WTC11 (cell line): ENCODE measurements around the gene MYOM3. TPM values are rescaled to one million over a fixed set of nuclear protein-coding genes. Genes with fewer than 3 reads are reported as not detected.
A peak's percentile ranks its signal among the peaks of the same experiment; 100 is the strongest.

ENCODE experiments used
- ATAC-seq: fragments of 200-7000 bp; cut with Tn5 transposase; 2 replicates; pipeline ENCODE4 v1.10.0; 2021; ENCODE audit warnings: mild to moderate bottlenecking, moderate library complexity
- CTCF ChIA-PET: fragments of 300-600 bp; sonication (Branson Sonifier 250); formaldehyde crosslinking; loops from one replicate; lab custom pipeline; 2021; ENCODE audit warnings: antibody characterized with exemption; lab: Charles Lee
- POLR2A ChIA-PET: fragments of 350-600 bp; sonication (Branson Sonifier 250); formaldehyde crosslinking; loops from one replicate; lab custom pipeline; 2021; ENCODE audit warnings: antibody characterized with exemption; lab: Charles Lee
- DNase-seq: peaks from one replicate; pipeline ENCODE4 v3.0.0; 2021; ENCODE audit warnings: low spot score
- H3K27ac Mint-ChIP-seq: 2 replicates; pipeline ENCODE4 v1.8.0; 2021; ENCODE audit warnings: mixed read lengths
- H3K27me3 Mint-ChIP-seq: 2 replicates; pipeline ENCODE4 v1.8.0; 2021; ENCODE audit warnings: low read depth, mild to moderate bottlenecking, moderate library complexity, mixed read lengths
- H3K36me3 Mint-ChIP-seq: 2 replicates; pipeline ENCODE4 v1.8.0; 2021; ENCODE audit warnings: mixed read lengths
- H3K4me1 Mint-ChIP-seq: 2 replicates; pipeline ENCODE4 v1.8.0; 2022; ENCODE audit warnings: mixed read lengths
- H3K4me3 Mint-ChIP-seq: 2 replicates; pipeline ENCODE4 v1.8.0; 2021; ENCODE audit warnings: mild to moderate bottlenecking, moderate library complexity, mixed read lengths
- H3K9me3 Mint-ChIP-seq: 2 replicates; pipeline ENCODE4 v1.8.0; 2021; ENCODE audit warnings: mixed read lengths
- CREB1 ChIP-seq: sonication (generic); formaldehyde crosslinking; IDR thresholded peaks from 2 replicates; pipeline ENCODE4 v1.8.0; 2023; ENCODE audit warnings: mild to moderate bottlenecking, missing genetic modification reagents
- E2F4 ChIP-seq: sonication (generic); formaldehyde crosslinking; IDR thresholded peaks from 2 replicates; pipeline ENCODE4 v1.8.1; 2022; ENCODE audit warnings: low read depth, mild to moderate bottlenecking, moderate library complexity, missing genetic modification reagents, borderline replicate concordance
- FOXJ3 ChIP-seq: sonication (generic); formaldehyde crosslinking; IDR thresholded peaks from 2 replicates; pipeline ENCODE4 v1.9.0; 2021; ENCODE audit warnings: missing genetic modification reagents, mild to moderate bottlenecking, borderline replicate concordance
- FOXP4 ChIP-seq: sonication (generic); formaldehyde crosslinking; IDR thresholded peaks from 2 replicates; pipeline ENCODE4 v1.8.0; 2022; ENCODE audit warnings: mild to moderate bottlenecking, missing genetic modification reagents
- KAT7 ChIP-seq: sonication (generic); formaldehyde crosslinking; IDR thresholded peaks from 2 replicates; pipeline ENCODE4 v1.8.1; 2023; ENCODE audit warnings: missing genetic modification reagents, mild to moderate bottlenecking, borderline replicate concordance
- TEAD1 ChIP-seq: sonication (generic); formaldehyde crosslinking; IDR thresholded peaks from 2 replicates; pipeline ENCODE4 v1.8.0; 2022; ENCODE audit warnings: mild to moderate bottlenecking, missing genetic modification reagents
- USF1 ChIP-seq: sonication (generic); formaldehyde crosslinking; IDR thresholded peaks from 2 replicates; pipeline ENCODE4 v1.8.0; 2022; ENCODE audit warnings: mild to moderate bottlenecking, missing genetic modification reagents
- ZBTB21 ChIP-seq: sonication (generic); formaldehyde crosslinking; IDR thresholded peaks from 2 replicates; pipeline ENCODE4 v1.8.1; 2023; ENCODE audit warnings: mild to moderate bottlenecking, missing genetic modification reagents, borderline replicate concordance
- ZMAT4 ChIP-seq: fragments of 250-450 bp; sonication (Bioruptor Pico); IDR thresholded peaks from 2 replicates; pipeline ENCODE4 v1.9.0; 2021; ENCODE audit warnings: mild to moderate bottlenecking
- ZNF121 ChIP-seq: sonication (generic); formaldehyde crosslinking; IDR thresholded peaks from 2 replicates; pipeline ENCODE4 v1.8.0; 2023; ENCODE audit warnings: missing genetic modification reagents
- ZNF263 ChIP-seq: sonication (generic); formaldehyde crosslinking; IDR thresholded peaks from 2 replicates; pipeline ENCODE4 v1.8.1; 2022; ENCODE audit warnings: low read depth, mild to moderate bottlenecking, moderate library complexity, missing genetic modification reagents
- ZNF281 ChIP-seq: sonication (generic); formaldehyde crosslinking; IDR thresholded peaks from 2 replicates; pipeline ENCODE4 v1.8.0; 2023; ENCODE audit warnings: mild to moderate bottlenecking, missing genetic modification reagents
- ZNF532 ChIP-seq: fragments of 250-450 bp; sonication (Bioruptor Pico); IDR thresholded peaks from 2 replicates; pipeline ENCODE4 v1.9.0; 2021; ENCODE audit warnings: mild to moderate bottlenecking, borderline replicate concordance
- total RNA-seq: library from RNA; stranded (reverse); gene quantifications from 3 replicates; pipeline ENCODE4 v1.2.3, GENCODE V29; 2021
- TF ChIP-seq, protein P1 (sequence below): sonication (generic); formaldehyde crosslinking; IDR thresholded peaks from 2 replicates; pipeline ENCODE4 v1.8.1; 2022; ENCODE audit warnings: missing genetic modification reagents, borderline replicate concordance

The MYOM3 gene
- total RNA-seq, 1 experiment from 2014 or later: 0.13 TPM

- TF ChIP-seq ZNF281 (no peak), ZMAT4 (no peak), E2F4 (no peak), TEAD1 (CRISPR knock-in tag) (no peak), ZNF532 (CRISPR knock-in tag) (no peak), ZNF263 (CRISPR knock-in tag) (no peak), FOXJ3 (CRISPR knock-in tag) (no peak)
Observed at GRCh38 chr1:24136956-24137539, 25.1 kb upstream of the MYOM3 start (continued).

GRCh38 chr1:24134376-24134775 is 22.4 kb upstream of the MYOM3 start:
- ATAC-seq (no peak), DNase-seq (no peak)
- Mint-ChIP-seq H3K36me3 (peaks cover 16% of the 10 kb centered on the region), H3K27me3 (no peaks in the 10 kb centered on the region), H3K4me1 (peaks cover 6% of the 10 kb centered on the region), H3K27ac (peak overlapping the region; percentile 61), H3K4me3 (no peak overlapping the region), H3K9me3 (peaks cover 24% of the 10 kb centered on the region)
- ChIA-PET CTCF (interaction anchor here (1.3 to 2.1 kb wide), 2 partner anchors 16 to 18 kb away, joined by 3 to 9 read pairs; no protein-coding TSS in a partner anchor), POLR2A (interaction anchor here (0.5 kb wide), 1 partner anchor 16 kb away, joined by 3 read pairs; no protein-coding TSS in a partner anchor)
- no peak for TF ChIP-seq CREB1 (CRISPR knock-in tag)
- TF ChIP-seq, protein P1, sequence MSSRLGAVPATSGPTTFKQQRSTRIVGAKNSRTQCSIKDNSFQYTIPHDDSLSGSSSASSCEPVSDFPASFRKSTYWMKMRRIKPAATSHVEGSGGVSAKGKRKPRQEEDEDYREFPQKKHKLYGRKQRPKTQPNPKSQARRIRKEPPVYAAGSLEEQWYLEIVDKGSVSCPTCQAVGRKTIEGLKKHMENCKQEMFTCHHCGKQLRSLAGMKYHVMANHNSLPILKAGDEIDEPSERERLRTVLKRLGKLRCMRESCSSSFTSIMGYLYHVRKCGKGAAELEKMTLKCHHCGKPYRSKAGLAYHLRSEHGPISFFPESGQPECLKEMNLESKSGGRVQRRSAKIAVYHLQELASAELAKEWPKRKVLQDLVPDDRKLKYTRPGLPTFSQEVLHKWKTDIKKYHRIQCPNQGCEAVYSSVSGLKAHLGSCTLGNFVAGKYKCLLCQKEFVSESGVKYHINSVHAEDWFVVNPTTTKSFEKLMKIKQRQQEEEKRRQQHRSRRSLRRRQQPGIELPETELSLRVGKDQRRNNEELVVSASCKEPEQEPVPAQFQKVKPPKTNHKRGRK (CRISPR knock-in tag): no peak
- no peak for TF ChIP-seq ZNF281
- no peak for TF ChIP-seq ZBTB21 (CRISPR knock-in tag)
- TF ChIP-seq FOXP4 (CRISPR knock-in tag): no peak
- no peak for TF ChIP-seq ZNF121 (CRISPR knock-in tag)
- TF ChIP-seq USF1 (CRISPR knock-in tag): no peak
- TF ChIP-seq KAT7 (CRISPR knock-in tag): no peak
